Measurements from ENCODE around the gene SORCS1. TPM values are rescaled to one million over a fixed set of nuclear protein-coding genes. Genes with fewer than 3 reads are reported as not detected.

Gene SORCS1
- total and polyA plus RNA-seq, 9 donors, result 0.05 to 2.4 (median 1.0) TPM

GRCh38 chr10:106941297-106942034 lies 223.0 kb downstream of the SORCS1 start:
- TF ChIP-seq CTCF (IDR thresholded peaks at IDR 0.05), result no peak
- intact Hi-C loops (cut with DNase I), result no loop called here
- no peak overlapping the region for H3K4me3 ChIP-seq
- peak; percentile 30 to 79 (median 45) for DNase-seq
- no peaks in the 10 kb centered on the region for H3K27me3 ChIP-seq
- no peak overlapping the region for H3K27ac ChIP-seq
- H3K36me3 ChIP-seq, result no peaks in the 10 kb centered on the region
- no peaks in the 10 kb centered on the region for H3K9me3 ChIP-seq
- 34 to 48% (median 36%) methylated on average over 5 of the region's 5 CpGs for WGBS, 3 donors
- no peaks in the 10 kb centered on the region for H3K4me1 ChIP-seq (ENCODE audit: insufficient read depth)

- no peaks in the 10 kb centered on the region for H3K27me3 ChIP-seq
- intact Hi-C loops (cut with DNase I), result loop anchor here in 1 of 4 donors (5.0 kb wide), 1 partner anchor 1306 kb away; no protein-coding TSS in a partner anchor
- no peak overlapping the region for H3K27ac ChIP-seq
- TF ChIP-seq POLR2A (IDR thresholded peaks at IDR 0.05), result no peak
- no peak overlapping the region for H3K4me3 ChIP-seq
- DNase-seq, result no peak
- 76 to 87% (median 79%) methylated on average over 1 of the region's 1 CpG for WGBS, 3 donors
- no peaks in the 10 kb centered on the region for H3K36me3 ChIP-seq
- no peaks in the 10 kb centered on the region for H3K9me3 ChIP-seq
- H3K4me1 ChIP-seq (ENCODE audit: insufficient read depth), result no peaks in the 10 kb centered on the region
Observed at GRCh38 chr10:106938513-106938912, 226.0 kb downstream of the SORCS1 start.

GRCh38 chr10:106935978-106936451 lies 228.5 kb downstream of the SORCS1 start:
- Histone ChIP-seq H3K9me3 (no peaks in the 10 kb centered on the region), H3K36me3 (no peaks in the 10 kb centered on the region), H3K27ac (no peak overlapping the region), H3K4me1 (ENCODE audit: insufficient read depth) (no peaks in the 10 kb centered on the region), H3K4me3 (no peak overlapping the region), H3K27me3 (no peaks in the 10 kb centered on the region)
- intact Hi-C loops (cut with DNase I), result loop anchor here in 1 of 4 donors (5.0 kb wide), 1 partner anchor 1304 kb away; no protein-coding TSS in a partner anchor
- no peak for DNase-seq
- TF ChIP-seq EP300 (IDR thresholded peaks at IDR 0.05), result no peak
- no peak for TF ChIP-seq POLR2A (IDR thresholded peaks at IDR 0.05)
- TF ChIP-seq CTCF (IDR thresholded peaks at IDR 0.05), result no peak

DNA sequence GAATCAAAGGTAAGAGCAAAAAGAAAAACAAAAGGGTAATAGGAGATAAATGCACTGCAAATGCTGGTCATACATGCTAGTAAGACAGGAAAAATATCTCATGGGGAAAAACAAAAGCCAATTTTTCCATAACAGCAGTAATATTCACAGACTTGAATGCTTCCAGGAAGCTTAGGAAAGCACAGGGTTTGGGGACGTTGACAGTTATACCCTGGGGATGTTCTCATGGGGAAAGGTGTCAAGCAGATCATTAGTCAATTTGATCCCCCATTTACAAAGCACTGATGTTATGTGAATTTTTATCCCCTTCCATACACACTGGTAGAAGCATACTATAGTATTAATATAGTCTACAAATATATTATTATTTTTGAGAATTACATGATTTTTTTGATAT lies 232.7 kb downstream of the SORCS1 start:
- Histone ChIP-seq H3K36me3 (no peaks in the 10 kb centered on the region), H3K4me3 (no peak overlapping the region), H3K4me1 (ENCODE audit: insufficient read depth) (no peaks in the 10 kb centered on the region), H3K9me3 (no peaks in the 10 kb centered on the region), H3K27ac (no peak overlapping the region), H3K27me3 (no peaks in the 10 kb centered on the region)
- DNase-seq, result no peak
- 25 to 62% (median 26%) methylated on average over 1 of the region's 1 CpG for WGBS, 3 donors
- no peak for TF ChIP-seq POLR2A (IDR thresholded peaks at IDR 0.05)
- TF ChIP-seq CTCF (IDR thresholded peaks at IDR 0.05), result no peak
- TF ChIP-seq EP300 (IDR thresholded peaks at IDR 0.05), result no peak
- intact Hi-C loops (cut with DNase I), result no loop called here

GRCh38 chr10:106931159-106931852 lies 233.2 kb downstream of the SORCS1 start:
- intact Hi-C loops (cut with DNase I), result no loop called here
- DNase-seq, result no peak
- TF ChIP-seq CTCF (IDR thresholded peaks at IDR 0.05) (no peak), POLR2A (IDR thresholded peaks at IDR 0.05) (no peak), EP300 (IDR thresholded peaks at IDR 0.05) (no peak)
- Histone ChIP-seq H3K4me1 (ENCODE audit: insufficient read depth) (no peaks in the 10 kb centered on the region), H3K36me3 (no peaks in the 10 kb centered on the region), H3K27ac (no peak overlapping the region), H3K9me3 (no peaks in the 10 kb centered on the region), H3K27me3 (no peaks in the 10 kb centered on the region), H3K4me3 (no peak overlapping the region)
- WGBS, 3 donors, result 47 to 61% (median 48%) methylated on average over 5 of the region's 5 CpGs

Data from ovary (tissue), 9 donors.